K562 (cell line): Measurements from ENCODE around the gene CASP5. TPM values are rescaled to one million over a fixed set of nuclear protein-coding genes. Genes with fewer than 3 reads are reported as not detected.

Experiments
- ATAC-seq: fragments of 200-7000 bp; cut with Tn5 transposase; 3 replicates; pipeline ENCODE4 v1.9.1; 2020; ENCODE audit warnings: moderate library complexity
- BruUV-seq: library from RNA; stranded (reverse); fragments of 400-500 nt; replicated peaks from 2 replicates; lab custom pipeline; 2021; lab: Mats Ljungman, UMichigan
- CTCF ChIA-PET: fragments of 300-600 bp; formaldehyde crosslinking; extraction: SDS; loops from one replicate; lab custom pipeline; 2021; ENCODE audit warnings: low intra/inter-chr PET ratio; lab: Yijun Ruan, JAX
- POLR2A ChIA-PET: fragments of 300-600, 350-650 bp; sonication (Branson Sonifier 250); formaldehyde crosslinking; extraction: SDS; loops from one replicate; lab custom pipeline; 2021; ENCODE audit warnings: antibody characterized with exemption, inconsistent platforms; lab: Yijun Ruan, JAX
- DNase-seq, 4 experiments: peaks; one replicate each; pipeline versions ENCODE4 v3.0.0 to v3.0.0-alpha.2; 2011 to 2018; ENCODE audit warnings: low spot score in 3 of 4, mixed read lengths in 3 of 4; ENCODE audit errors: extremely low read depth in 1 of 4
- FAIRE-seq: peaks from 2 replicates; lab custom pipeline; 2011; peaks lifted over from hg19 to GRCh38; lab: Jason Lieb, UNC
- H2AFZ ChIP-seq: 2 replicates; pipeline ENCODE4 v1.6.0; 2011; ENCODE audit warnings: low read depth, low read length, control low read depth, inconsistent platforms
- H3K27ac ChIP-seq: fragments of 200-600 bp; 3 replicates; pipeline ENCODE4 v1.8.0; 2011; ENCODE audit warnings: low read depth, mild to moderate bottlenecking, control low read depth, inconsistent platforms, low read length, moderate library complexity, mixed read lengths; ENCODE audit errors: extremely low read depth
- H3K27me3 ChIP-seq, 2 experiments: fragments of 300-600 bp in 1 of 2; 2 replicates in 1 of 2; 3 replicates in 1 of 2; pipeline versions ENCODE4 v1.6.0 to v1.8.0; 2011; ENCODE audit warnings: inconsistent platforms in 2 of 2, low read length in 2 of 2, mild to moderate bottlenecking in 1 of 2, mixed read lengths in 1 of 2, moderate library complexity in 1 of 2; ENCODE audit not compliant: control insufficient read depth in 2 of 2, insufficient read depth in 2 of 2
- H3K36me3 ChIP-seq: fragments of 300-600 bp; 3 replicates; pipeline ENCODE4 v1.8.0; 2011; ENCODE audit warnings: mild to moderate bottlenecking, low read length, inconsistent platforms; ENCODE audit not compliant: control insufficient read depth, insufficient read depth
- H3K4me1 ChIP-seq, 2 experiments: fragments of 200-600 bp in 1 of 2; replicated peaks in 1 of 2; 2 replicates in 1 of 2; 3 replicates in 1 of 2; pipeline versions ENCODE4 v1.5.1 to v1.8.0; 2011; ENCODE audit warnings: inconsistent platforms in 2 of 2, low read length in 2 of 2, mild to moderate bottlenecking in 1 of 2, mixed read lengths in 1 of 2, moderate library complexity in 1 of 2; ENCODE audit not compliant: control insufficient read depth in 2 of 2, insufficient read depth in 2 of 2
- H3K4me2 ChIP-seq: 2 replicates; pipeline ENCODE4 v1.6.1; 2011; ENCODE audit warnings: low read length, control low read depth, inconsistent platforms, mixed read lengths; ENCODE audit not compliant: insufficient read depth
- H3K4me3 ChIP-seq: fragments of 200-600 bp; sonication (generic), shearing (Covaris generic); 2 replicates; pipeline ENCODE4 v1.5.1; 2016; ENCODE audit warnings: control low read depth, inconsistent platforms
- H3K79me2 ChIP-seq: fragments of 200-600 bp; 3 replicates; pipeline ENCODE4 v1.8.0; 2011; ENCODE audit warnings: low read length, inconsistent platforms; ENCODE audit not compliant: control insufficient read depth, insufficient read depth
- H3K9ac ChIP-seq, 2 experiments: 2 replicates each; pipeline versions ENCODE4 v1.6.0 to v1.6.1; 2011; ENCODE audit warnings: low read depth in 2 of 2, low read length in 2 of 2, control low read depth in 1 of 2, inconsistent platforms in 1 of 2, mild to moderate bottlenecking in 1 of 2, mixed read lengths in 1 of 2; ENCODE audit not compliant: insufficient read depth in 1 of 2
- H3K9me1 ChIP-seq: one replicate; pipeline ENCODE4 v1.6.0; 2011; ENCODE audit warnings: inconsistent platforms, mild to moderate bottlenecking, low read length, moderate library complexity; ENCODE audit not compliant: control insufficient read depth, insufficient read depth
- H3K9me3 ChIP-seq: replicated peaks from 2 replicates; pipeline ENCODE4 v1.5.1; 2011; ENCODE audit warnings: low read depth, low read length, inconsistent platforms; ENCODE audit not compliant: control insufficient read depth, insufficient read depth
- H4K20me1 ChIP-seq: replicated peaks from 2 replicates; pipeline ENCODE4 v1.6.1; 2011; ENCODE audit warnings: low read length, inconsistent platforms, mixed read lengths; ENCODE audit not compliant: control insufficient read depth, insufficient read depth
- ESRRB ChIP-seq: fragments of 250-450 bp; sonication (Bioruptor Pico); IDR thresholded peaks from 2 replicates; pipeline ENCODE4 v1.5.0; 2020; ENCODE audit warnings: mild to moderate bottlenecking, moderate library complexity, borderline replicate concordance
- PHB ChIP-seq: fragments of 250-450 bp; sonication (Bioruptor Pico); IDR thresholded peaks from 2 replicates; pipeline ENCODE4 v1.5.0; 2021
- POLR3A ChIP-seq: IDR thresholded peaks from 2 replicates; pipeline ENCODE4 v1.6.1; 2011; ENCODE audit warnings: borderline replicate concordance, mild to moderate bottlenecking, moderate library complexity; ENCODE audit not compliant: insufficient read length, insufficient read depth; ENCODE audit errors: extremely low read depth
- RCOR1 ChIP-seq, 2 experiments: IDR thresholded peaks; 2 replicates each; pipeline ENCODE4 v1.6.1; 2012; ENCODE audit warnings: low read depth in 2 of 2, low read length in 2 of 2, borderline replicate concordance in 1 of 2, improper control_type of control experiment in 1 of 2
- THRAP3 ChIP-seq: fragments of 450-650 bp; IDR thresholded peaks from 2 replicates; pipeline ENCODE4 v1.6.1; 2016; ENCODE audit warnings: mild to moderate bottlenecking, inconsistent platforms, borderline replicate concordance
- TSHZ1 ChIP-seq: fragments of 250-450 bp; sonication (Bioruptor Pico); IDR thresholded peaks from 2 replicates; pipeline ENCODE4 v1.4.0; 2020; ENCODE audit warnings: mild to moderate bottlenecking, moderate library complexity
- ZHX1 ChIP-seq: fragments of 150-350 bp; conservative IDR thresholded peaks from 2 replicates; pipeline ENCODE4 v1.6.1; 2014; ENCODE audit warnings: low read length
- ZNF12 ChIP-seq: sonication (generic); formaldehyde crosslinking; IDR thresholded peaks from 2 replicates; pipeline ENCODE4 v1.4.0; 2020; ENCODE audit warnings: mild to moderate bottlenecking, missing genetic modification reagents
- ZNF79 ChIP-seq: fragments of 250-450 bp; sonication (Bioruptor Pico); IDR thresholded peaks from 2 replicates; pipeline ENCODE4 v1.4.0; 2020; ENCODE audit warnings: low read depth, mild to moderate bottlenecking, moderate library complexity
- WGBS: fragments of 100-300 bp; shearing (Covaris generic); methylation state at CpG from one replicate; pipeline ENCODE4 v1.1.6; 2016; ENCODE audit warnings: low coverage, mixed read lengths; ENCODE audit not compliant: insufficient coverage; ENCODE audit errors: missing lambda C conversion rate; 5-methylcytosine and 5-hydroxymethylcytosine counted together
- in situ Hi-C: fragments of 300-500 bp; cut with MboI; formaldehyde crosslinking; loops from 4 replicates; pipeline ENCODE4 v1.15.0; 2018; ENCODE audit warnings: inconsistent platforms, mixed read lengths
- intact Hi-C: fragments of 100-400 bp; cut with micrococcal nuclease; formaldehyde crosslinking; loops from 2 replicates; pipeline ENCODE4 v1.14.2; 2022
- polyA plus RNA-seq, 8 experiments: library from polyadenylated mRNA; depleted of rRNA in 4 of 8; stranded (reverse) in 5 of 8; unstranded in 3 of 8; fragments of >200 nt; fragmentation: Nextera tagmentation in 2 of 8; fragmentation: Illumina TruSeq in 1 of 8; extraction: Ambion mirVana in 2 of 8; extraction: Trizol in 1 of 8; gene quantifications; 2 replicates each; pipeline versions ENCODE4 v1.2.1 to v1.2.3, GENCODE V29; 2011 to 2014; ENCODE audit warnings: inconsistent platforms in 1 of 8, missing spikeins in 1 of 8
- total RNA-seq, 7 experiments: library from RNA; depleted of rRNA in 6 of 7; stranded (reverse); fragments of >200 nt in 6 of 7; fragmentation: Illumina TruSeq in 2 of 7; extraction: Trizol in 2 of 7; gene quantifications; 2 replicates each; pipeline versions ENCODE4 v1.2.1 to v1.2.3, GENCODE V29; 2011 to 2021; ENCODE audit warnings: low replicate concordance in 1 of 7

CASP5 gene
- total and polyA plus RNA-seq, 9 of the 15 experiments (the other 6 are each of a cell fraction or from before 2014, with no cell fraction given) = not detected

GRCh38 chr11:105032495-105032894 is 9.5 kb upstream of the CASP5 start:
- intact Hi-C loops (no loop called here), in situ Hi-C loops (no loop called here)
- no peak for ATAC-seq
- 0% methylated on average over 2 of the region's 2 CpGs for whole genome bisulfite sequencing
- Histone ChIP-seq H3K79me2 (no peaks in the 10 kb centered on the region), H2AFZ (no peak overlapping the region), H3K4me3 (no peak overlapping the region), H3K9ac (no peak overlapping the region), H3K4me1 (no peaks in the 10 kb centered on the region), H3K4me2 (no peak overlapping the region), H4K20me1 (no peaks in the 10 kb centered on the region), H3K9me1 (no peaks in the 10 kb centered on the region), H3K36me3 (no peaks in the 10 kb centered on the region), H3K27me3 (no peaks in the 10 kb centered on the region), H3K9me3 (no peaks in the 10 kb centered on the region), H3K27ac (no peak overlapping the region)
- no peak for DNase-seq
- TF ChIP-seq ZNF12 (CRISPR knock-in tag) = no peak
- no peak for TF ChIP-seq TSHZ1
- TF ChIP-seq ESRRB (CRISPR knock-in tag) = no peak
- TF ChIP-seq ZHX1 = no peak
- no peak for TF ChIP-seq RCOR1 (IDR thresholded peaks at IDR 0.05; ENCODE audit: borderline replicate concordance in 1 of 2, low read depth in 2 of 2, low read length in 2 of 2)
- TF ChIP-seq ZNF79 (CRISPR knock-in tag) = no peak
- no peak for TF ChIP-seq POLR3A
- no peak for TF ChIP-seq PHB
- TF ChIP-seq THRAP3 = no peak
- no TSS peak for BruUV-seq
- POLR2A ChIA-PET = no interaction called here
- FAIRE-seq = no peak
- CTCF ChIA-PET = no interaction called here
